Parathyroid adenoma (tissue), 2 donors: ENCODE data around the gene TRAPPC6A.

Experiments
- H2AFZ ChIP-seq: fragments of 300-600 bp; sonication (generic); one replicate; pipeline ENCODE4 v1.7.0; 2017; ENCODE audit warnings: antibody characterized with exemption, mild to moderate bottlenecking
- H3K27ac ChIP-seq: fragments of 300-600 bp; sonication (generic); one replicate; pipeline ENCODE4 v1.7.0; 2017
- H3K27me3 ChIP-seq: fragments of 300-600 bp; sonication (generic); one replicate; pipeline ENCODE4 v1.7.0; 2017; ENCODE audit warnings: low read length; ENCODE audit not compliant: control insufficient read depth, insufficient read depth
- H3K36me3 ChIP-seq: fragments of 300-600 bp; sonication (generic); one replicate; pipeline ENCODE4 v1.7.0; 2017; ENCODE audit warnings: low read length; ENCODE audit not compliant: control insufficient read depth, insufficient read depth
- H3K4me1 ChIP-seq: fragments of 300-600 bp; sonication (generic); one replicate; pipeline ENCODE4 v1.7.0; 2017; ENCODE audit warnings: control low read depth
- H3K4me2 ChIP-seq: fragments of 300-600 bp; sonication (generic); one replicate; pipeline ENCODE4 v1.7.0; 2017; ENCODE audit warnings: low read length
- H3K4me3 ChIP-seq: fragments of 300-600 bp; sonication (generic); one replicate; pipeline ENCODE4 v1.7.0; 2017; ENCODE audit warnings: low read depth, low read length
- H3K79me2 ChIP-seq: fragments of 300-600 bp; sonication (generic); one replicate; pipeline ENCODE4 v1.7.0; 2017; ENCODE audit warnings: control low read depth
- H3K9ac ChIP-seq: fragments of 300-600 bp; sonication (generic); one replicate; pipeline ENCODE4 v1.7.0; 2017; ENCODE audit warnings: mild to moderate bottlenecking
- H3K9me3 ChIP-seq: fragments of 300-600 bp; sonication (generic); one replicate; pipeline ENCODE4 v1.7.0; 2017; ENCODE audit warnings: low read length; ENCODE audit not compliant: control insufficient read depth
- CTCF ChIP-seq: fragments of 300-600 bp; sonication (generic); IDR thresholded peaks from one replicate; pipeline ENCODE4 v1.7.0; 2017; ENCODE audit warnings: antibody characterized with exemption, mild to moderate bottlenecking
- donor health status: primary hyperparathyroidism.

TRAPPC6A gene

DNA sequence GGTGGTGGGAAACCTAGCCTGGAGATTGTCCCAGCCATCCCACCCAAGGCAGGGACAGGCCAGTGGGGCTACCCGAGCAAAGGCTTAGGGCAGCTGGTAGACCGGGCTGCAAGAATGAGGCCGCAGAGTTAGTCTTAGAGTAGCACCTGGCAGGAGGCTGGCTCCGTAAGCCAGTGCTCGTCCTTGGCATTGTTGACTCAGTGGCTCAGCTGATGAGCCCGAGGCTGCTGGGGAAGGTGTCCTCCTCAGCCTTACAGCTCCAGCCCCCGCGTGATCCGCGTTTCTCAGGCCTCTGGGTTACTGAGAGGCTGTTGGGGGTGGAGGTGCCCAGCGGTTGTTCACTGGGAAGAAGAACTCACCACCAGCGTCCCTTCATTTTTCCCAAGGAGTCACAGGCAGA, 60.4 kb downstream of the TRAPPC6A start:
- Histone ChIP-seq H3K27me3 (no peaks in the 10 kb centered on the region), H3K79me2 (peaks cover 79% of the 10 kb centered on the region), H2AFZ (no peak overlapping the region), H3K4me2 (no peak overlapping the region), H3K27ac (no peak overlapping the region), H3K4me3 (no peak overlapping the region), H3K36me3 (no peaks in the 10 kb centered on the region), H3K9ac (no peak overlapping the region), H3K4me1 (no peaks in the 10 kb centered on the region), H3K9me3 (no peaks in the 10 kb centered on the region)
- TF ChIP-seq CTCF = no peak

DNA sequence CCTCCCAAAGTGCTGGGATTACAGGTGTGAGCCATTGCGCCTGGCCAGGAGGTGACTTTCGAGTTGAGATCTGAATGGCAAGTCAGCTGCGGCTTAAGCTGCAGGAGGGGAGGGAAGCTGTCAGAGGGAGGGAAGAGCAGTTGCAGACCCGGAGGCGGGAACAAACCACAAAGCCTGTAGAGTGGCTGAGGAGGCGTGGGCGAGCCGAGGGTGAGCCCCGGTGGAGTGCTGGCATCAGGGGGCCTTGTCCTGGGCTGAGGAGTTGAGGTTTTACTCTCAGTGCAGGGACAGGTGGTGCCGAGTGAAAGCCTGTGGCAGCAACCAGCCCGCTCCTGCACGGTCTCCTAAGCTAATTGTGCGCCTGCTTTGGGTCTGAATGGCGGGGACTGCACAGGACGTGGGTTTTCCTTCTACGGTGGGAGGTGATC, 60.9 kb downstream of the TRAPPC6A start:
- no peak overlapping the region for H3K27ac ChIP-seq
- TF ChIP-seq CTCF = no peak
- no peaks in the 10 kb centered on the region for H3K4me1 ChIP-seq
- H3K9me3 ChIP-seq = no peaks in the 10 kb centered on the region
- no peak overlapping the region for H3K4me2 ChIP-seq
- H2AFZ ChIP-seq = no peak overlapping the region
- H3K27me3 ChIP-seq = no peaks in the 10 kb centered on the region
- no peak overlapping the region for H3K9ac ChIP-seq
- no peak overlapping the region for H3K4me3 ChIP-seq
- H3K79me2 ChIP-seq = peaks cover 83% of the 10 kb centered on the region
- no peaks in the 10 kb centered on the region for H3K36me3 ChIP-seq

GRCh38 chr19:45115809-45116615, 62.0 kb downstream of the TRAPPC6A start:
- Histone ChIP-seq H3K4me1 (no peaks in the 10 kb centered on the region), H3K27ac (no peak overlapping the region)
- no peak for TF ChIP-seq CTCF

DNA sequence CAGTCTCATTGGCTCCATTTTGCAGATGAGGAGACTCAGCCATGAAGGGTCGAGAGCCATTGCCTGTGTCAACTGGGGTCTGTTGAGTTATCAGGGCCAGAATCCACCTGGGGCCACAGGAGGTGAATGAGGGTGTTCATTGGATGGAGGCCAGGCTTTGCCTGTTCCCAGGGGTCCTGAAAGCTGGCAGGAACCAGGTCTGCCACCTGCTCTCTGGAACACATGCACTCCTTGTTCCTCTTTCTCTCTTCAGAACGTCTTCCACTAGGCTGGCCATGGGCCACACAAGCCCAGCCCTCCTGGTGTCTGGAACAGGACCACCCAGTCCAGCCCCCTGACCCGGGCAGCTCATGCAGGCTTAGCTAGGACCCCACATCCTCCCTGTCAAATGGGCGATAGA, 63.9 kb downstream of the TRAPPC6A start:
- H2AFZ ChIP-seq = no peak overlapping the region
- H3K79me2 ChIP-seq = peaks cover 85% of the 10 kb centered on the region
- H3K27ac ChIP-seq = no peak overlapping the region
- H3K27me3 ChIP-seq = no peaks in the 10 kb centered on the region
- no peak for TF ChIP-seq CTCF
- no peak overlapping the region for H3K9ac ChIP-seq
- no peaks in the 10 kb centered on the region for H3K9me3 ChIP-seq
- H3K36me3 ChIP-seq = no peaks in the 10 kb centered on the region
- H3K4me3 ChIP-seq = no peak overlapping the region
- no peaks in the 10 kb centered on the region for H3K4me1 ChIP-seq
- no peak overlapping the region for H3K4me2 ChIP-seq

More at GRCh38 chr19:45115809-45116615, 62.0 kb downstream of the TRAPPC6A start:
- no peak overlapping the region for H3K9ac ChIP-seq
- no peak overlapping the region for H2AFZ ChIP-seq
- H3K79me2 ChIP-seq = peaks cover 82% of the 10 kb centered on the region
- no peak overlapping the region for H3K4me2 ChIP-seq
- no peaks in the 10 kb centered on the region for H3K9me3 ChIP-seq
- no peaks in the 10 kb centered on the region for H3K27me3 ChIP-seq
- no peak overlapping the region for H3K4me3 ChIP-seq
- no peaks in the 10 kb centered on the region for H3K36me3 ChIP-seq

- H3K27me3 ChIP-seq = no peaks in the 10 kb centered on the region
- H3K4me1 ChIP-seq = no peaks in the 10 kb centered on the region
- TF ChIP-seq CTCF = no peak
- H3K4me2 ChIP-seq = no peak overlapping the region
- H3K9ac ChIP-seq = no peak overlapping the region
- H3K9me3 ChIP-seq = no peaks in the 10 kb centered on the region
- H3K79me2 ChIP-seq = peaks cover 86% of the 10 kb centered on the region
- H3K27ac ChIP-seq = no peak overlapping the region
- no peaks in the 10 kb centered on the region for H3K36me3 ChIP-seq
- no peak overlapping the region for H3K4me3 ChIP-seq
- H2AFZ ChIP-seq = no peak overlapping the region
Observed at GRCh38 chr19:45113628-45114027, 64.4 kb downstream of the TRAPPC6A start.
